HG02759 (cell line): ENCODE data around the gene AZIN2.
"Not testable (repeated sequence)": the region's sequence is repeated elsewhere in the genome, so short reads cannot be mapped to it uniquely, and the experiment has no call there.

ENCODE experiments used
- ATAC-seq: cut with Tn5 transposase; IDR thresholded peaks from one replicate; pipeline ENCODE4 v1.9.1; 2021; ENCODE audit warnings: mild to moderate bottlenecking, moderate library complexity; ENCODE audit not compliant: unreplicated experiment

Gene AZIN2

DNA sequence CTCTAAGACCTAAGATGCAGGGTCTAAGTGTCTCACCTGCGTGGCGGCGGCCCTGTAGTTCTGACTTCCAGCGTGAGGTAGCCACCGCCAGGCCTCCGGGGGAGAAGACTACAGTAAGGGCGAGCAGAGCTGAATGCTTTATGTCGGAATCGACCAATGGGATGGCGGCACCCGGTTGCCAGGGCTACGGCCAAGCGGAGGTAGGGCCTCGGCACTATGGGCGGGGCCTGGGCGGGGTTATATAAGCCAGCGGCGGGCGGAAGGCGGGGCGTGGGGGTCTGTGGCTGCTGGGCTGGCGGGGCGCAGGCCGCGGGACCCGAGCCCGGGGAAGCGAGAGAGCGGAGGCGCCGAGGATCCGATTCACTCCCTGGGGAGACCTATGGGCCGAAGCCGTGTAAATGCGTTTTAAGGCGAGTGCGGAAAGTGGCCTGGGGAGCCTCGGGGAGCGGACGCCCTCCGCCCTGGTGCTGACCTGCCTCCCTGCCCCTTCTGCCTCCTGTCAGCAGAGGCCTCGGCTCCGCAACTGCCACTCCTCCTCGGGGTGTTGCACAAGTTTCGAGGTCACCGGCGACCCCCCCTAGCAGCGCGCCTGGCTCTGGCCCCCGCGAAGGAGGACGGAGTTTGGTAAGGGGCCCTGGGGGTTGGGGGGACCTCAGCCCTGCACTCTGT is at the start of gene AZIN2:
AZIN2 (plus strand) TSS at position 269 of the 669 bp plus-strand sequence. CDS start 1,097 bp downstream, outside the sequence.
- ATAC-seq: peak; percentile 99

DNA sequence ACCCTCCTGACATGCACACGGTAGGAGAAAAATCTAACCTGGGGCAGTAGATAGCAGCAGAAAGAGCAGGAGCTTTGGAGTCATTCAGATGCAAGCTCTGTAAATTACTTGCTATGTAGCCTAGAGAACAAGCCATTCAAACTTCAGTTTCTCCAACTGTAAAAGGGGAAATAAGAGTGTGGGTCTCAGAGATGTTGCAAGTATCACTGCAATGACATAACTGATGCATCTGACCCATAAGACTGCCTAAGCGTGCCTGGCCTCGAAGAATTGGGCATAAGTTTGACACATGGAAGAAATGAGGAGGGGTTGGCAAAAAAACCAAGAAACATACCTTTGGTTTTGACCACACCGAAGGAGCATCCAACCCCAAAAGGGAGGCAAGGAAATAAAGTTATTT is 49.4 kb upstream of the AZIN2 start:
- ATAC-seq: no peak

DNA sequence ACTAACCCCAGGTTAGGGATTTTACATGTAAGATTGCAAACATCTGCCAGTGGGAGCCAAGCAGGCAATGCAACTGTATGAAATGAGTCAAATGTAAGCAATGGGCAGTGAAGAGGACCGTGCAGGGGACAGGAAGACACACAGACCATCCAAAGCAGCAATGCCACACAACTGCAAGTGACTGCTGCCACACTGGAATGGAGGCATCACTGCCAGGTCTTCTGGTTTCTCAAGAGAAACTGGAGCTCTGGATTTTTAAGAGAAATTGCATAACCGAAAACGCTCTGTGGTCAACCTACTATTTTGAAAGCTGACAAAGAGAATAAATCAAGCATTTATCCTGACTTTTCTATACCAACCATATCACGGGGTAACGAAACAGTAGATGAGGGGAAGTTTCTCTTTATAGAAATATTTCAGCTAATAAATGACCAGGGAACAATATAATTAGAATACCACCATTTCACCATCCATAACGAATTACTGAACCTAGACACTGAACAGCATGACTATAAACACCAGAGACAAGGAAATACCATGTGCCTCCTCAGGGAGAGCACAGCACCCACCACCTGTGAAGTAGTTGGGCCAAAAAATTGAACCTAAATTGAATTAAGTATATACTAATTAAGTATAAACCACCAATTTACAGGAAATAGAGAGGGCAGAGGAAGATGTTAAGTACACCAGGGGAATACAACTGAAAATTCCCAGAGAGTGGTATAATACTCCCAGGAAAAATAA is 48.7 kb upstream of the AZIN2 start:
- no peak for ATAC-seq

GRCh38 chr1:33036051-33036525 is 44.9 kb upstream of the AZIN2 start:
- ATAC-seq: no peak

DNA sequence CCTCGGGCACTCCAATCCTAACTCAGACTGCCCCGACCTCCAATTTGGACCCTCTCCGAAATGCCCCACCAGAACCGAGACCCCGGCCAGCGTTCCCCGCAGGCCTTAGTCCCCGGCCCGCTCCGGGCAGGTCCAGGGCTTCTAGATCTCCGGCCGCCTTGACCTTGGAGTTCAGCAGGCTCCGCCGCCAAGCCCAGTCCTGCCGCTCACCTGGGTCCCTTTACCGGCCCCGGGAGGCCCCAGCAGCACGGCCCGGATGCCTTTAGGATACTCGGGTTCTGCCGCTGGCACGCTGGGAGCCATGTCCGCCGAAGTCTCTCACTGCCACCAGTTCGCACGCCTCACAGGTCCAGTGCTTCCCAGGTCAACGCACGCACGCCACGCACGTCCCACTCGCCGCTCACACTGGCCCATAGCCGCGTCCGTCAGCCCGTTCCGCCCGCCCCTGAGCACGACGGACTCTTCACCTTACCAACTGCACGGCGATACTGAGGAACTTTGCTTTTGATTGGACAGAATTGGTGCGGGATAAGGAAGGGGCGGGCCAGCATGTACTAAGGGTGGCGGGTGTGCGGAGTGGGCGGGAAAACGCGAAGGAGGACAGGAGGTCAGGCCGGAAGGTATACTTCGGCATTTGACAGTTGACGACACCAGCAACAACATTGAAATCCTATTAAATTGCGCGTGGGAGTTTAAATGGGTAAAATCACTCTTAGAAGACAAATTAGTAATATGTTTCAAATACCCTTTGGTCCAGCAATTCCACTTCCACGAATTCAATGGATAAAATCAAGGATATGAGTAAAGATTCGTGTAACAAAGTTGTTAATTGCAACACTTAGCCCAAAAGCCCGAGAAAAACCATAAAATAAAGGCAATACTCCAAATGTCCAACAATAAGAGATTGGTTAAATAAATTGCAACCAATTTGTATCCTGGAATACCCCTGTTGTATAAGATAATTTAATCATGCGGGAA is 44.1 kb upstream of the AZIN2 start, which contains the start of gene AK2:
AK2 (minus strand) TSS at position 358 of the 978 bp plus-strand sequence; CDS start at position 303, 55 bp downstream.
- peak; percentile 98 for ATAC-seq

DNA sequence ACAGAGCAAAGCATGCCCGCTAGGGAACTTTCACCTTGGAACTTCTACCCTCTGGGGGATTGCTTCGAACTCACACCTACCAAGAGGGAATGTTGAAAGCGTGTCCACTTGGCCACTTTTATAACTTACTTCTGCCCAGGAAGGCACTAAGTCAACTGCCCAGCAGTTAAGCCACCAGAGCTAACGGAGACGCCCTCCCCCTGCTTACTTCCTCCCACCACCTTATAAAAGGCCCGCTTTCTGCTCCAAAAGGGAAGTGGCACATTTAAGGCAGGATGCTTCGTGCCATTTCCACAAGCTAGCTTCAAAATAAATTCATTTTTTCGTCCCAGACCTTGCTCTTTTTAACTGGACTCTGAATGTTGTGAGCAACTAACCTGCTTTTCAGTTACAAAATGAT is 41.1 kb upstream of the AZIN2 start:
- no peak for ATAC-seq

DNA sequence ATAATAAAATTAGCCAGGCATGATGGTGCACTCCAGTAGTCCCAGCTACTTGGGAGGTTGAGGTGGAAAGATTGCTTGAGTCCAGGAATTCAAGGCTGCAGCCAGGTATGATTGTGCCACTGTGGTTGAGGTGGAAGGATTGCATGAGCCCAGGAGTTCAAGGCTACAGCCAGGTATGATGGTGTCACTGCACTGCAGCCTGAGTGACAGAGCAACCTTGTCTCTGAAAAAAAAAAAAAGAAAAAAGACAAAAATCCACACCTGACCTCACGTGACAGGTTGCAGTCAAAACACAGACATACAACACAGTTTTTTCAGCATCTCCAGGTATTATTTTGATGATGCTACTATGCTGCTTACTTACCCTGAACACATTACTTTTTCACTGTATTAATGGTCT is 39.9 kb upstream of the AZIN2 start:
- ATAC-seq: no peak

GRCh38 chr1:33042831-33043230 is 38.1 kb upstream of the AZIN2 start:
- no peak for ATAC-seq

DNA sequence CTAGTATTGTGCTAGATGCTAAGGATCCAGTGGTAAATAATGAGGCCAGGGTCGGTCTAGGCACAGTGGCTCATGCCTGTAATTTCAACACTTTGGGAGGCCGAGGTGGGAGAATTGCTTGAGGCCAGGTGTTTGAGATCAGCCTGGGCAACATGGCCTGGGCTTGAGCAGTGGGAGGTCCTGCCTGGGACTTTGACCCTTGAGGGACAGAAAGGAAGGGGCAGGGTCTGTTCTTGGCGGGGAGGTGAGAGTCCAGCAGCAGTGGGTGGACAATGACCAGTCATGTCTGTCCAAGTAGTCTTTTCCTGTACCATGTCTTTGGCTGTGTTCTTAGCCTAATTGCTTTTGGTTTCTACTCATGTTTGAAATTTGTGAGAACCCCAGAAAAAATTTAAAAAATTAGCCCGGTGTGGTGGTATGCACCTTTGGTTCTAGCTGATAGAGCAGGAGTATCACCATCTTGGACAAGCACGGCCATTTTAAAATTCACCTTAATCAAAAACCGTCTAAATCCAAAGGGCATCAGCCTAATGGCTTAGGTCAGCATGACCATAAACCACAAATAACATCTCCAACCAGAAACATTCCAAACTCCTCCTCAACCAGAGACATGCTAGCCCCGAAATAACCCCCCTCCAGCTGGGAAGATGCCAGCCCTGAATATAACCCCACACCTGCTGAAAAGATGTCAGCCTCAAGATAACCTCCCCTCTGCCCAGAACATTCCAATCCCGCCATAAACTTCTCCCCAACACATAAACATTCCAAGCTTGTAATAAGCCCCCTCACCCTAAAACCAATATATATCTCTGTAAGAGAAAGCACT is 37.5 kb upstream of the AZIN2 start:
- ATAC-seq: no peak

DNA sequence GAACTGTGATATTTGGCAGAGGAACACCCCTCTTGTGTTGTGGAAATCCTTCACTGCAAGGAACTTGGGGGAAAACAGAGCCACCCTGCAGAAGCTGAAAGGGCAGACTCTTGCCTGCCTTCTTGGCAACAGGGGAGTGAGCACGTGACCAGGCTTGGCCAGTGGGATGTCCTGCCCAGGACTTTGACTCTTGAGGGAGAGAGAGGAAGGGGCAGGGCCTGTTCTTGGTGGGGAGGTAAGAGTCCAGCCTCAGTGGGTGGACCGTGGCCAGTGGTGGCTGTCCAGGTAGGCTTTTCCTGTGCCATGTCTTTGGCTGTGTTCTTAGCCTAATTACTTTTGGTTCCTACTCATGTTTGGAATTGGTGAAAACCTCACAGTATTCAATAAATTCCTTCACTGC is 35.7 kb upstream of the AZIN2 start:
- no peak for ATAC-seq

DNA sequence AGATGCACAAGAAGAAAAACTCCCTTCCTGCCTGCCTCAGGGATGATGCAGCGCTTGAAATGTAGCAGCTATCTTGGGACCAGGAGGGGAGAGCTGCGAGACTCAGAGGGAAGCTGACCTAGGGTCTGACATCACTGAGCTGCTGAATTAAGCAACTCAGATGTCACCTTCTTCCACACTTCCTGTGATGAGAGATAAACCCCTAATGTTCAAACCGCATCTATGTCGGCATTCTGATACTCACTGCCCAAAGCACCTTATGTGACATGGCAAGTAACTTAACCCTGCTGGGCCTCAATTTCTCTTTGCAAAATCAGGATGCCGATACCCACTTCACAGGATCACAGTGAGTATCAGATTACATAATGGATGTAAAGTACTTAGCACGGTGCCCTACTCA is 35.1 kb upstream of the AZIN2 start:
- ATAC-seq: no peak

- ATAC-seq: not testable (repeated sequence)
Observed at GRCh38 chr1:33046234-33046633, 34.7 kb upstream of the AZIN2 start.

DNA sequence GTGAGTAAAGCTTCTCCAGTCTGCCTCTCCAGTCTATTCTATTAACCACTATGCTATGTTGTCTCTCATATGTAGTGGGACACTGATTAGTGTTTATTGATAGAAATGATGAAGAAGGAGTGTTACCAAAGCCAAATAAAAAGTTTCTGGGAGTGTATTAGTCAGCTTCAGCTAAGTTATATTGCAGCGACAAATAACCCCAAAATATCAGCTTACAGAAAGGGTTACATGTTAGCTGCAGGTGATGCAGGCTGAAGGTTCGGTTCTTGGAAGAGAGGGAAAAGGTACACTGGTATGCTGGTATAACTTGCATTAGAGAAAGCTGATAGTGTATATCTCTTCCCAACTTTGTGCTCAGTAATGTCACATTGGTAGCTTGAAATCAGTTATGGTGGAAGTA is 33.7 kb upstream of the AZIN2 start:
- no peak for ATAC-seq

- no peak for ATAC-seq
Observed at GRCh38 chr1:33047839-33048305, 33.1 kb upstream of the AZIN2 start.

DNA sequence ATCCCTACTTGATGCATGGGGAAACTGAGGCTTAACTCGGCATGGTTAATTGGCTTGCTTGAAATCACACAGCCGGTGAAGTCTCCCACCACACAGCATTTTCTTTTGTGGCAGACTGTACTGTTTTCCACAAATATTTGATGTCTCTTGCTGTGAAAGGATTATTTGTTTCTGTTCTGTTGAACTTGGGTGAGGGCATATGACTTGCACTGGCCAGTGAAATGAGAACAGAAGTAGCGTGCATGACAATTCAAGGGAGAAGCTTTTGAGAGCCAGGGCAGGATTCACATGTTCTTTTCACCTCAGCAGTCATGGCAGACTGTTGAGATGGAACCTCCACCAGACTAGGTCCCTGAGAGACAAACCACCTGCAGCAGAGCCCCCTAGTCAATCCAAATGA is 32.5 kb upstream of the AZIN2 start:
- no peak for ATAC-seq

GRCh38 chr1:33049371-33049770 is 31.6 kb upstream of the AZIN2 start:
- ATAC-seq: no peak

- ATAC-seq: no peak
Observed at GRCh38 chr1:33050221-33051076, 30.5 kb upstream of the AZIN2 start.

DNA sequence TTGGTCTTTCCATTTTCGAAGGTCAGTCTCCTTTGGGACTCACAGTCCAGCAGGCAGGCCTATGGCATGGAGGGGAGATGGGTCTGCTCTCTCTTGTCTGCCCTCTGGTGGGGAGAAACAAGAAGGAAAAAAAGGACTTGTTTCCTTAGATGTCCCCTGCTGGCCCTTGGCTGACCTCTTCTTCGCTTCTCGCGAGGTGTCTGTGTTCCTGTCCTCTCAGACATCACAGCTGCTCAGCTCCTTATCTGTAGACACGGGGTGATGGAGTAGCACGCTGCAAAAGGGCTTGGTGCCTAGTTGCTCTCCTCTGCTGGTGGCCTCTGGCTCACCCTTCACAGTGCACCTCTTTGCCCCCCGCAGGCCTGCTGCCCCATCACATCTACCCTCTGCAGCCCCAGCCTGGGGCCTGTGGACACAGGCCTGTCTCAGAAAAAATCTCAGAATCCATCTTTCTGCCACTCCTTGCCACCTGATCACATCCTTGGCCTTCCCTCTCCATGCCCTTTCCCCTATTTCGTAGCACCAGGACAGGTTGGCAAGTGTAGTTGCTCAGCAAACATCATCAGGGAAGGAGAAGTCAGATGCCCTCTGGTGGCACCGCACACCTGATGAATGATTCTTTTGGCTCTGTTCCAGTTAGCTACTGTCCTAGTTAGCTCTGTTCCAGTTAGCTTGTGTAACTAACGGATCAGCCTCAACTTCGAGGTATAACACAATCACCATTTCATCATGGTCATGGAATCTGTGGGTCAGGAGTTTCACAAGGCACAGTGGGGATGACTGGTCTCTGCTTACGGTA is 25.5 kb upstream of the AZIN2 start:
- no peak for ATAC-seq
